SKM-1 (cell line): ENCODE measurements around the gene MMD.
"Not testable (repeated sequence)": the region's sequence is repeated elsewhere in the genome, so short reads cannot be mapped to it uniquely, and the experiment has no call there.

ENCODE experiments used
- DNase-seq: peaks from one replicate; lab custom pipeline; 2025; ENCODE audit not compliant: unreplicated experiment; lab: John Stamatoyannopoulos, UW

Gene MMD

GRCh38 chr17:55395803-55396505 is 25.7 kb downstream of the MMD start:
- DNase-seq, result no peak

- DNase-seq, result peak; percentile 28
Observed at GRCh38 chr17:55394357-55395021, 27.1 kb downstream of the MMD start.

- no peak for DNase-seq
Observed at GRCh38 chr17:55391764-55392467, 29.7 kb downstream of the MMD start.

- DNase-seq, result no peak
Observed at GRCh38 chr17:55391244-55391757, 30.3 kb downstream of the MMD start.

- no peak for DNase-seq
Observed at GRCh38 chr17:55390364-55390977, 31.2 kb downstream of the MMD start.

- not testable (repeated sequence) for DNase-seq
Observed at GRCh38 chr17:55389715-55390114, 31.9 kb downstream of the MMD start.

GRCh38 chr17:55388842-55389241 is 32.8 kb downstream of the MMD start:
- no peak for DNase-seq

GRCh38 chr17:55386796-55387332 is 34.8 kb downstream of the MMD start:
- DNase-seq, result no peak

GRCh38 chr17:55384643-55385232 is 36.9 kb downstream of the MMD start:
- DNase-seq, result no peak

- DNase-seq, result no peak
Observed at GRCh38 chr17:55383771-55384642, 37.6 kb downstream of the MMD start.

GRCh38 chr17:55381017-55381770 is 40.4 kb downstream of the MMD start:
- no peak for DNase-seq

GRCh38 chr17:55377671-55378275 is 43.9 kb downstream of the MMD start:
- DNase-seq, result no peak

- DNase-seq, result no peak
Observed at GRCh38 chr17:55368706-55369105, 52.9 kb downstream of the MMD start.

- DNase-seq, result no peak
Observed at GRCh38 chr17:55366020-55366481, 55.6 kb downstream of the MMD start.

- no peak for DNase-seq
Observed at GRCh38 chr17:55363033-55363432, 58.6 kb downstream of the MMD start.

- no peak for DNase-seq
Observed at GRCh38 chr17:55360971-55361370, 60.7 kb downstream of the MMD start.

- DNase-seq, result peak; percentile 62
Observed at GRCh38 chr17:55356434-55357328, 65.0 kb downstream of the MMD start.

- no peak for DNase-seq
Observed at GRCh38 chr17:55354941-55355340, 66.7 kb downstream of the MMD start.
